Transverse colon (tissue), 4 donors: ENCODE data around the gene ZNF280B. TPM values are rescaled to one million over a fixed set of nuclear protein-coding genes. Genes with fewer than 3 reads are reported as not detected.

Source experiments
- DNase-seq: peaks from one replicate; pipeline ENCODE4 v3.0.0-alpha.2; 2019
- H3K27ac ChIP-seq, 4 donors: fragments of 200-600 bp; sonication (generic); 2 replicates each; pipeline ENCODE4 v1.5.1; 2016 to 2018; ENCODE audit warnings: inconsistent platforms in 4 of 4
- H3K27me3 ChIP-seq: fragments of 200-600 bp; sonication (generic); 2 replicates; pipeline ENCODE4 v1.5.1; 2017; ENCODE audit warnings: inconsistent platforms
- H3K36me3 ChIP-seq, 4 donors: fragments of 200-600 bp; sonication (generic); 2 replicates each; pipeline ENCODE4 v1.5.1; 2017 to 2019; ENCODE audit warnings: inconsistent platforms in 4 of 4
- H3K4me1 ChIP-seq, 4 donors: fragments of 200-600 bp; sonication (generic); 2 replicates each; pipeline ENCODE4 v1.5.1; 2017 to 2020; ENCODE audit warnings: inconsistent platforms in 4 of 4
- H3K4me3 ChIP-seq, 4 donors: fragments of 200-600 bp; sonication (generic); 1 replicate in 1 of 4; 2 replicates in 3 of 4; pipeline versions ENCODE4 v1.5.1 to v1.6.1; 2017 to 2019; ENCODE audit warnings: inconsistent platforms in 4 of 4
- H3K9me3 ChIP-seq, 2 donors: fragments of 200-600 bp; sonication (generic); 2 replicates each; pipeline ENCODE4 v1.5.1; 2017 to 2019; ENCODE audit warnings: inconsistent platforms in 2 of 2
- CTCF ChIP-seq, 5 experiments: fragments of 200-600 bp in 3 of 5; fragments of 450-650 bp in 2 of 5; sonication (generic) in 3 of 5; IDR thresholded peaks; 1 replicate in 2 of 5; 2 replicates in 3 of 5; pipeline ENCODE4 v1.5.1; 2016 to 2017; ENCODE audit warnings: antibody characterized with exemption in 5 of 5, inconsistent platforms in 3 of 5, mild to moderate bottlenecking in 2 of 5, moderate library complexity in 1 of 5
- EP300 ChIP-seq: sonication (generic); formaldehyde crosslinking; IDR thresholded peaks from one replicate; pipeline ENCODE4 v1.6.1; 2017; ENCODE audit warnings: antibody characterized with exemption, low read depth
- POLR2A ChIP-seq: fragments of 450-650 bp; IDR thresholded peaks from one replicate; pipeline ENCODE4 v1.6.1; 2016; ENCODE audit warnings: antibody characterized with exemption, mild to moderate bottlenecking, moderate library complexity
- POLR2AphosphoS5 ChIP-seq, 3 donors: sonication (generic); formaldehyde crosslinking; IDR thresholded peaks; one replicate each; pipeline ENCODE4 v1.6.1; 2016; ENCODE audit warnings: antibody characterized with exemption in 3 of 3
- WGBS, 2 donors: methylation state at CpG; one replicate each; pipeline ENCODE4 v1.1.5; 2018; ENCODE audit warnings: low coverage in 1 of 2; 5-methylcytosine and 5-hydroxymethylcytosine counted together
- in situ Hi-C, 4 donors: fragments of 200-750 bp; cut with MboI; loops; one replicate each; pipeline versions ENCODE4 v1.15.0 to v1.15.1; 2017; ENCODE audit warnings: low sequenced_read_pairs in 3 of 4, low pct_ligation_motif_present in 1 of 4, low pct_unique_long_range_greater_than_20kb in 1 of 4
- intact Hi-C: fragments of 100-400 bp; cut with DNase I; formaldehyde crosslinking; loops from one replicate; pipeline ENCODE4 v1.15.1; 2023; ENCODE audit warnings: low total_unique reads
- total RNA-seq, 4 donors: library from RNA; depleted of rRNA; stranded (reverse); fragments of >200 nt; gene quantifications; one replicate each; pipeline ENCODE4 v1.1.0, GENCODE V29; 2016

Gene ZNF280B
- total RNA-seq, 4 donors from 2014 or later, result 0.41 to 0.79 (median 0.60) TPM; not detected in 1

- DNase-seq, result no peak
- Histone ChIP-seq H3K4me1 (no peaks in the 10 kb centered on the region), H3K36me3 (no peaks in the 10 kb centered on the region), H3K4me3 (no peak overlapping the region), H3K27ac (no peak overlapping the region), H3K27me3 (no peaks in the 10 kb centered on the region), H3K9me3 (no peaks in the 10 kb centered on the region)
- in situ Hi-C loops, result no loop called here
- WGBS, 2 donors, result 89 to 93% methylated on average over 8 to 12 of the region's 12 CpGs
- no peak for TF ChIP-seq POLR2AphosphoS5 (IDR thresholded peaks at IDR 0.05)
- TF ChIP-seq CTCF (IDR thresholded peaks at IDR 0.05), result no peak
- no peak for TF ChIP-seq POLR2A
- no peak for TF ChIP-seq EP300
- intact Hi-C loops, result no loop called here
These were observed 20.5 kb downstream of the ZNF280B start for GRCh38 chr22:22487869-22488597.

- in situ Hi-C loops, result no loop called here
- WGBS, 2 donors, result 94 to 98% methylated on average over 3 to 6 of the region's 6 CpGs
- no peak overlapping the region for H3K27ac ChIP-seq
- no peak for DNase-seq
- H3K27me3 ChIP-seq, result no peaks in the 10 kb centered on the region
- no peaks in the 10 kb centered on the region for H3K36me3 ChIP-seq
- intact Hi-C loops, result no loop called here
- no peaks in the 10 kb centered on the region for H3K9me3 ChIP-seq
- TF ChIP-seq POLR2AphosphoS5 (IDR thresholded peaks at IDR 0.05), result no peak
- no peak for TF ChIP-seq CTCF (IDR thresholded peaks at IDR 0.05)
- no peak for TF ChIP-seq POLR2A
- TF ChIP-seq EP300, result no peak
- H3K4me1 ChIP-seq, result no peaks in the 10 kb centered on the region
- H3K4me3 ChIP-seq, result no peak overlapping the region
These were observed 21.5 kb downstream of the ZNF280B start for GRCh38 chr22:22487059-22487458.

- Histone ChIP-seq H3K4me3 (no peak overlapping the region), H3K4me1 (no peaks in the 10 kb centered on the region), H3K27me3 (no peaks in the 10 kb centered on the region), H3K27ac (no peak overlapping the region), H3K36me3 (no peaks in the 10 kb centered on the region), H3K9me3 (no peaks in the 10 kb centered on the region)
- no peak for DNase-seq
- intact Hi-C loops, result loop anchor here (1.0 kb wide), 1 partner anchor 38 kb away; no protein-coding TSS in a partner anchor
- in situ Hi-C loops, result no loop called here
- TF ChIP-seq CTCF (IDR thresholded peaks at IDR 0.05) (no peak), EP300 (no peak), POLR2AphosphoS5 (IDR thresholded peaks at IDR 0.05) (no peak)
- 89 to 92% methylated on average over 2 to 4 of the region's 4 CpGs for WGBS, 2 donors
These were observed 22.2 kb downstream of the ZNF280B start for GRCh38 chr22:22486132-22486899.

GRCh38 chr22:22485524-22485923, 23.0 kb downstream of the ZNF280B start:
- Histone ChIP-seq H3K9me3 (no peaks in the 10 kb centered on the region), H3K36me3 (no peaks in the 10 kb centered on the region), H3K4me1 (no peaks in the 10 kb centered on the region), H3K4me3 (no peak overlapping the region), H3K27ac (no peak overlapping the region), H3K27me3 (no peaks in the 10 kb centered on the region)
- in situ Hi-C loops (no loop called here), intact Hi-C loops (no loop called here)
- no peak for DNase-seq
- 94 to 95% methylated on average over 2 to 3 of the region's 3 CpGs for WGBS, 2 donors
- TF ChIP-seq POLR2A, result no peak
- no peak for TF ChIP-seq POLR2AphosphoS5 (IDR thresholded peaks at IDR 0.05)
- no peak for TF ChIP-seq EP300
- TF ChIP-seq CTCF (IDR thresholded peaks at IDR 0.05), result no peak
